ENCODE data around the gene SEMA4G.

- TF ChIP-seq CTCF (conservative IDR thresholded peaks at IDR 0.05; ENCODE audit: low read length) = no peak
- no peak for TF ChIP-seq EZH2phosphoT487 (IDR thresholded peaks at IDR 0.05; ENCODE audit: borderline replicate concordance)
Measured at GRCh38 chr10:101008823-101009423, 39.6 kb downstream of the SEMA4G start.
